GM21576 (cell line): ENCODE data around the gene ZNF705A.
"Not testable (repeated sequence)": the region's sequence is repeated elsewhere in the genome, so short reads cannot be mapped to it uniquely, and the experiment has no call there.

Experiments used
- ATAC-seq: cut with Tn5 transposase; IDR thresholded peaks from one replicate; pipeline ENCODE4 v1.9.1; 2021; ENCODE audit warnings: mild to moderate bottlenecking, moderate library complexity; ENCODE audit not compliant: unreplicated experiment

ZNF705A gene

DNA sequence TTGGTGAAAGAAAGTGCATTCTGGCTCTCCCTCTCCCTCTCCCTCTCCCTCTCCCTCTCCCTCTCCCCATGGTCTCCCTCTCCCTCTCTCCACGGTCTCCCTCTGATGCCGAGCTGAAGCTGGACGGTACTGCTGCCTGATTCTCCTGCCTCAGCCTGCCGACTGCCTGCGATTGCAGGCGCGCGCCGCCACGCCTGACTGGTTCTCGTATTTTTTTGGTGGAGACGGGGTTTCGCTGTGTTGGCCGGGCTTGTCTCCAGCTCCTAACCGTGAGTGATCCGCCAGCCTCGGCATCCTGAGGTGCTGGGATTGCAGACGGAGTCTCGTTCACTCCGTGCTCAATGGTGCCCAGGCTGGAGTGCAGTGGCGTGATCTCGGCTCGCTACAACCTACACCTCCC is 26.5 kb downstream of the ZNF705A start:
- ATAC-seq: not testable (repeated sequence)

GRCh38 chr12:8184206-8184605 is 27.4 kb downstream of the ZNF705A start:
- not testable (repeated sequence) for ATAC-seq

DNA sequence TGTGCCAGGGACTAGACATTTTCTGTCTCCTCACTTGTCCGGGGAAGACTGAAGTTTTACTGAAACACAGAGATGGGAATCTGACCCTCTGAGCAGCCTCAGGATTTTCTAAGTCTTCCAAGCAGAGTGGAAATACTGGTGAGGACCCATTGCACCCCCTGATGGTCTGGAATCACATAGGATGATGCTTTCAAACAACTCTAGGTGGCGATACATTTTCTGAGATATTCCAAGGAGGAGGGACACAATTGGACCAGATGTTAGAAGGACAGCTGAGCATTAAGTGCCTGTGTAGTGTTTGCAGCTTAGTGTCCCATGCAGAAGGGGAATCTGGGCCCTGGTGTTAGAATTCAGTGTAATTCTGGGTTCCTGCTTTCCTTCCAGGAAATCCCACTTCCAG is 31.3 kb downstream of the ZNF705A start:
- ATAC-seq: not testable (repeated sequence)

GRCh38 chr12:8197685-8198308 is 41.0 kb downstream of the ZNF705A start:
- ATAC-seq: not testable (repeated sequence)

DNA sequence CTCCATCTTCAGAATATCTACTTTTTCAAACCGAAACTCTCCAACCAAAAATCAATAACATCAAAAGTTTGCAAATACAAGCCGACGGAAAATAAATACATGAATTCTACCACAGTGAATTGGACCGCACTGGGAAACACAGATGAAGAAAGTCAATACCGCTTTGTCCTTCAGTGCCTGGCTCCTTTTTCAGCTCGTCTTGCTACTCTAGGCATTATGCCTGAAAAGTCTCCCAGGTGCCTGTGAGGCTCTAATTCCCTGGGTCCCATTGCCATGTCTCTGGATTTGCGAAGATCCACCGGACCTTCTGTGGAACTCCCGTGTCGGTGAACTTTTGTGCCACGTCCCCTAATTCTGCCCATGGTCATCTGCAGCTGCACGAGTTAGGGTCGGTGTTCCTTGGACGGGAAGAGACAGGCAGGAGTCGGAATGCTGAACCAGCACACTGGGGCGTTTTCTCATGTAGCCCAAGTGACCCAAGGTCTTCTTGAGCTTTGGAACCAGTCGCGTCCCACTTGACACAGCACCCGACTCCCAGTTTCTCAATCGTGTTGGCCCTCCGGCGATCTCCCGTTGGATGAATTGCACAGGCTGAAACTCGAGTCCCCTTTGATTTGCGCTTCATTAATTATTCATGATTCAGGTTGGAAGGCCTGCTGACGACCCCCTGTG is 62.0 kb downstream of the ZNF705A start:
- not testable (repeated sequence) for ATAC-seq

DNA sequence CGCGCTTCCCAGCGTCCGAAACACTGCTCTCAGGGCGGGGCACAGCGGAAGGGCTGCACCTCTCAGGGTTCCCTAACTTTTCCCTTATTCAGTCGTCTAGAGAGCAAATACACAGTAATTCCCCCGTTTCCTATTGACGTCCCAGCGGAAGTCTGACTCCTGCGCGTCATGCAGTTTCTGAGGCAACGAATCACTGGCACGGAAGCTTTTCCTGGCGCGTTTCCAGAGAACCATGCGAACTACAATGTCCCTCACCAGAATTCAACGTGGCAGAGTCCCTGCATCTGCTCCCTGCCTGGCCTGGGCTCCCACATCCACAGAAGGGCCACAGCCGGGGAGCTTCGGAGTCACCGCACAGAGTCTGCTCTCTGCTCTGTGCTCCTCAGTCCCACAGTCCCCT is 64.6 kb downstream of the ZNF705A start:
- ATAC-seq: not testable (repeated sequence)

- ATAC-seq: not testable (repeated sequence)
Measured at GRCh38 chr12:8221844-8222243, 65.0 kb downstream of the ZNF705A start.

GRCh38 chr12:8222303-8222702 is 65.5 kb downstream of the ZNF705A start:
- ATAC-seq: not testable (repeated sequence)

DNA sequence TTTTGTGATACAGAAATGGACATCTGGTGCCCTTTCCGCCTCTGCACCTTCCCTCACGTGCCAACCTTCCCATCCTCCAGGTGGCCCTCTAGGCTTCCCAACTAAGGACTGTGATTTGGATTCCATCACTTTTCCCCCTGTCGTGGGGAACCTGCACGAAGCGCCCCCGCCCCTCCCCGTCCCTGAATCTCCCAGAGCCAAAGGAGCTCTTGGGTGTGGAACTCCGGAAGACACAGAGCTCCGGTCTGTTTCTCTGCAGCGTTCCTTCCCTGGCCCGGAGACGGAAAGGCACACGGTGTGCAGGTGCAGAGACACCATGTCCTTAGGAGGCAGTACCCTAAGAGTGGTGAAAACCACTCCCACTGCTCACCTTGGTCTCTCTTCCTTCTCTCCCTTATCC is 66.8 kb downstream of the ZNF705A start:
- not testable (repeated sequence) for ATAC-seq

DNA sequence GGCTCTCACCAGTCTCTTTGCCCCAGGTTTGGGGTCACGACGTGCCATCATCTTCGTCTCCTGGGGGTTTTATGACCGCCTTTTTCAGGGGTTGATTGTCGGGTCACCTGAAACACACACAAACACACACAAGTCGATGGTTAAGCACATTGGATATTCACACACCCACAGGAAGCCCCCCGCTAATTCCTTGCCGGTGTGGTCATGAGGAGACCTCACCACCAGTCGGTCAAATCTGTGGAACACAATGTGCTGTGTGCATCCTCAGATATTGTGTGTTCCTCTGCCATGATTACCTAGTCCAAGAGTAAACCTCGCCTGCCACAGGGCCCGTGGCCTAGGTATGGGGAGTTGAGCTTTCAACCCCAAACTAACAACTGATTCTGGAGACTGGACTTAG is 68.0 kb downstream of the ZNF705A start:
- not testable (repeated sequence) for ATAC-seq

GRCh38 chr12:8226355-8226754 is 69.5 kb downstream of the ZNF705A start:
- no peak for ATAC-seq

GRCh38 chr12:8226992-8227731 is 70.3 kb downstream of the ZNF705A start, which contains the start of gene FAM90A1:
FAM90A1 (minus strand) TSS chr12:8227618; CDS start chr12:8224832, 2,786 bp downstream.
- ATAC-seq: not testable (repeated sequence)

GRCh38 chr12:8227732-8228077 is 70.9 kb downstream of the ZNF705A start:
- ATAC-seq: not testable (repeated sequence)

DNA sequence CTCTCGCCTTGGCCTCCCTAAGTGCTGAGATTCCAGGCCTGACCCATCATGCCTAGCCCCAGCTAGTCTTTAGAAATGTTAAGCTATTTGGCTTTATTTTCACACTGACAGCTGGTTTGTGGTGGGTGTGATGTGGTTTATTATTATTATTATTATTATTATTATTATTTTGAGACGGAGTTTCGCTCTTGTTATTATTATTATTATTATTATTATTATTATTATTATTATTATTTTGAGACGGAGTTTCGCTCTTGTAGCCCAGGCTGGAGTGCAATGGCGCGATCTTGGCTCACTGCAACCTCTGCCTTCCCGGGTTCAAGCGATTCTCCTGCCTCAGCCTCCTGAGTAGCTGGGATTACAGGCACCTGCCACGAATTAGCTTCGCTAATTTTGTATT is 71.8 kb downstream of the ZNF705A start:
- not testable (repeated sequence) for ATAC-seq

DNA sequence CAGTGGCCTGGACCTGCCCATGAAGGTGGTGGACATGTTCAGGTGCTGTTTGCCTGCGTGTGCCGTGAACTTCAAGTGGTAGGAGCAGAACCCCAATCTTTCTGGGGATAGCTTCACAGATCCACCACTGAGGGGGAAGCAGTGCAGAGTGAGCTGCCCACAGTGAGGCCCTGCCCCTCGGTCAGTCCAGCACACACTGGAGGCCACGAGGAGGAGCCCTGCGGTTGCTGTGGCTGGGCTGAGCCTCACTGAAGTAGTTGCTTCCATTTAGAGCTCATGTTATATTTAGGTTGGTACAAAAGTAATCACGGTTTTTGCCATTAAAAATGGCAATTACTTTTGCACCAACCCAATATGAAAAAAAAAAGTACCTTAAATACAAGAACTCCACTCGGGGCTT is 72.7 kb downstream of the ZNF705A start:
- not testable (repeated sequence) for ATAC-seq
